Tibial nerve (tissue), 4 donors: Measurements from ENCODE around the gene CEACAM19. TPM values are rescaled to one million over a fixed set of nuclear protein-coding genes. Genes with fewer than 3 reads are reported as not detected.

Experiments used
- DNase-seq, 2 donors: peaks; one replicate each; pipeline ENCODE4 v3.0.0-alpha.2; 2019; ENCODE audit warnings: low spot score in 2 of 2
- H3K27ac ChIP-seq, 4 donors: fragments of 200-600 bp; sonication (generic) in 3 of 4; one replicate each; pipeline ENCODE4 v1.5.1; 2017 to 2019; ENCODE audit warnings: mild to moderate bottlenecking in 1 of 4
- H3K27me3 ChIP-seq, 2 donors: fragments of 200-600 bp; sonication (generic) in 1 of 2; one replicate each; pipeline versions ENCODE4 v1.5.1 to v1.6.0; 2017 to 2019
- H3K36me3 ChIP-seq, 3 donors: fragments of 200-600 bp; sonication (generic); one replicate each; pipeline ENCODE4 v1.5.1; 2018 to 2019
- H3K4me1 ChIP-seq, 4 donors: fragments of 200-600 bp; sonication (generic) in 3 of 4; one replicate each; pipeline ENCODE4 v1.5.1; 2017 to 2019
- H3K4me3 ChIP-seq, 4 donors: fragments of 200-600 bp; sonication (generic) in 3 of 4; one replicate each; pipeline ENCODE4 v1.5.1; 2017 to 2019; ENCODE audit warnings: mild to moderate bottlenecking in 1 of 4, moderate library complexity in 1 of 4
- H3K9me3 ChIP-seq, 4 donors: fragments of 200-600 bp; sonication (generic) in 3 of 4; one replicate each; pipeline ENCODE4 v1.5.1; 2017 to 2019
- CTCF ChIP-seq, 5 experiments: fragments of 200-600 bp in 3 of 5; fragments of 450-650 bp in 2 of 5; sonication (generic) in 3 of 5; IDR thresholded peaks; one replicate each; pipeline ENCODE4 v1.5.1; 2016 to 2019; ENCODE audit warnings: antibody characterized with exemption in 5 of 5, mild to moderate bottlenecking in 3 of 5, moderate library complexity in 2 of 5
- EP300 ChIP-seq, 2 donors: sonication (generic); formaldehyde crosslinking; IDR thresholded peaks; one replicate each; pipeline ENCODE4 v1.6.1; 2017; ENCODE audit warnings: antibody characterized with exemption in 2 of 2, mild to moderate bottlenecking in 1 of 2
- POLR2A ChIP-seq, 2 donors: fragments of 450-650 bp; IDR thresholded peaks; one replicate each; pipeline ENCODE4 v1.6.1; 2017; ENCODE audit warnings: antibody characterized with exemption in 2 of 2, mild to moderate bottlenecking in 2 of 2, moderate library complexity in 2 of 2
- WGBS, 2 donors: methylation state at CpG; one replicate each; pipeline ENCODE4 v1.1.5; 2018; 5-methylcytosine and 5-hydroxymethylcytosine counted together
- total RNA-seq, 4 donors: library from RNA; depleted of rRNA; stranded (reverse); fragments of >200 nt; gene quantifications; one replicate each; pipeline ENCODE4 v1.1.0, GENCODE V29; 2016

Gene CEACAM19
- total RNA-seq, 4 donors from 2014 or later, result 10.9 to 38.7 (median 15.4) TPM

- no peak overlapping the region for H3K4me3 ChIP-seq
- H3K27ac ChIP-seq, result peak overlapping the region in 2 of 4 donors; percentile 10 to 20
- H3K27me3 ChIP-seq, result no peaks in the 10 kb centered on the region
- peaks cover 0 to 55% (median 5%) of the 10 kb centered on the region in 4 donors for H3K4me1 ChIP-seq
- WGBS, 2 donors, result 70 to 80% methylated on average over 8 of the region's 8 CpGs
- TF ChIP-seq CTCF (IDR thresholded peaks at IDR 0.05), result no peak
- TF ChIP-seq POLR2A (IDR thresholded peaks at IDR 0.05), result no peak
- no peak for TF ChIP-seq EP300 (IDR thresholded peaks at IDR 0.05)
- no peak for DNase-seq
- H3K36me3 ChIP-seq, result peaks cover 0 to 23% (median 0%) of the 10 kb centered on the region in 3 donors
- H3K9me3 ChIP-seq, result no peaks in the 10 kb centered on the region
Measured at GRCh38 chr19:44645407-44646048, 25.8 kb upstream of the CEACAM19 start.

GRCh38 chr19:44646049-44646416 lies 25.2 kb upstream of the CEACAM19 start:
- no peak for DNase-seq
- TF ChIP-seq POLR2A (IDR thresholded peaks at IDR 0.05) (no peak), EP300 (IDR thresholded peaks at IDR 0.05) (no peak), CTCF (IDR thresholded peaks at IDR 0.05) (no peak)

GRCh38 chr19:44647144-44647543 lies 24.1 kb upstream of the CEACAM19 start:
- H3K27me3 ChIP-seq, result no peaks in the 10 kb centered on the region
- H3K4me1 ChIP-seq, result peaks cover 0 to 55% (median 5%) of the 10 kb centered on the region in 4 donors
- no peaks in the 10 kb centered on the region for H3K9me3 ChIP-seq
- TF ChIP-seq CTCF (IDR thresholded peaks at IDR 0.05) (no peak), POLR2A (IDR thresholded peaks at IDR 0.05) (no peak), EP300 (IDR thresholded peaks at IDR 0.05) (no peak)
- H3K4me3 ChIP-seq, result no peak overlapping the region
- H3K27ac ChIP-seq, result peak overlapping the region in 3 of 4 donors; percentile 67 to 87 (median 78)
- 69 to 73% methylated on average over 23 of the region's 31 CpGs for WGBS, 2 donors
- DNase-seq, result no peak
- peaks cover 0 to 40% (median 3%) of the 10 kb centered on the region in 3 donors for H3K36me3 ChIP-seq

More at GRCh38 chr19:44646049-44646416, 25.2 kb upstream of the CEACAM19 start:
- H3K4me1 ChIP-seq, result peaks cover 0 to 55% (median 5%) of the 10 kb centered on the region in 4 donors
- no peaks in the 10 kb centered on the region for H3K27me3 ChIP-seq
- no peaks in the 10 kb centered on the region for H3K9me3 ChIP-seq
- H3K4me3 ChIP-seq, result no peak overlapping the region
- peak overlapping the region in 2 of 4 donors; percentile 10 to 20 for H3K27ac ChIP-seq
- peaks cover 0 to 29% (median 0%) of the 10 kb centered on the region in 3 donors for H3K36me3 ChIP-seq
- WGBS, 2 donors, result 84 to 95% methylated on average over 3 of the region's 3 CpGs

GRCh38 chr19:44648631-44649251 lies 22.5 kb upstream of the CEACAM19 start:
- Histone ChIP-seq H3K4me3 (no peak overlapping the region), H3K27me3 (no peaks in the 10 kb centered on the region), H3K36me3 (peaks cover 0 to 56% (median 12%) of the 10 kb centered on the region in 3 donors), H3K4me1 (peaks cover 0 to 50% (median 5%) of the 10 kb centered on the region in 4 donors), H3K9me3 (no peaks in the 10 kb centered on the region), H3K27ac (peak overlapping the region; percentile 54 to 87 (median 72))
- WGBS, 2 donors, result 55 to 60% methylated on average over 3 of the region's 3 CpGs
- DNase-seq, result no peak
- TF ChIP-seq EP300 (IDR thresholded peaks at IDR 0.05), result peak in 1 of 2 donors; percentile 51
- TF ChIP-seq CTCF (IDR thresholded peaks at IDR 0.05), result no peak
- no peak for TF ChIP-seq POLR2A (IDR thresholded peaks at IDR 0.05)

GRCh38 chr19:44649578-44650145 lies 21.6 kb upstream of the CEACAM19 start:
- peaks cover 0 to 52% (median 4%) of the 10 kb centered on the region in 4 donors for H3K4me1 ChIP-seq
- no peaks in the 10 kb centered on the region for H3K9me3 ChIP-seq
- peaks cover 0 to 65% (median 13%) of the 10 kb centered on the region in 3 donors for H3K36me3 ChIP-seq
- no peaks in the 10 kb centered on the region for H3K27me3 ChIP-seq
- 90 to 91% methylated on average over 13 to 15 of the region's 15 CpGs for WGBS, 2 donors
- no peak for DNase-seq
- no peak for TF ChIP-seq CTCF (IDR thresholded peaks at IDR 0.05)
- no peak for TF ChIP-seq POLR2A (IDR thresholded peaks at IDR 0.05)
- TF ChIP-seq EP300 (IDR thresholded peaks at IDR 0.05), result no peak
- peak overlapping the region in 3 of 4 donors; percentile 54 to 87 (median 78) for H3K27ac ChIP-seq
- no peak overlapping the region for H3K4me3 ChIP-seq
